Measurements from ENCODE around the gene LHB.
"Not testable (repeated sequence)": the region's sequence is repeated elsewhere in the genome, so short reads cannot be mapped to it uniquely, and the experiment has no call there.

DNA sequence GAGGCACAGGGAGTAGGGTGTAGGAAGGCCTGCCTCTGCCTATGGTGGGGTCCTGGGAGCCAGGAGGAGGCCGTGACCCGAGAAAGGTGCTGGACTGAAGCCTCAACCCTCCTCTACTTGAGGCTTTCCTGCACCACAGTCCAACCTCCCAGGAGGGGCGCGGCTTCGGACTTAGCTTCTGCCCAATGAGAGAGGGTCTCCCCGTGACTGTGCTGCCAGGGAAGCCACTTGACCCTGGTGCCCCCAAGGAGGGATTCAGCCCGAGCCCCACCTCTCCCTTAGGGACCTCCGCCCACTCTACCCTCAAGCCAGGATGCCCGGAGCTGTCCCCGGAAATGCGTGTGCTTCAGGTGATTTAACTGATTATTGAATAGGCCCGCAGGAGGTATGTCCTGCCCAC, 32.1 kb upstream of the LHB start, which contains the start of gene CGB8:
- TF ChIP-seq, protein P1, sequence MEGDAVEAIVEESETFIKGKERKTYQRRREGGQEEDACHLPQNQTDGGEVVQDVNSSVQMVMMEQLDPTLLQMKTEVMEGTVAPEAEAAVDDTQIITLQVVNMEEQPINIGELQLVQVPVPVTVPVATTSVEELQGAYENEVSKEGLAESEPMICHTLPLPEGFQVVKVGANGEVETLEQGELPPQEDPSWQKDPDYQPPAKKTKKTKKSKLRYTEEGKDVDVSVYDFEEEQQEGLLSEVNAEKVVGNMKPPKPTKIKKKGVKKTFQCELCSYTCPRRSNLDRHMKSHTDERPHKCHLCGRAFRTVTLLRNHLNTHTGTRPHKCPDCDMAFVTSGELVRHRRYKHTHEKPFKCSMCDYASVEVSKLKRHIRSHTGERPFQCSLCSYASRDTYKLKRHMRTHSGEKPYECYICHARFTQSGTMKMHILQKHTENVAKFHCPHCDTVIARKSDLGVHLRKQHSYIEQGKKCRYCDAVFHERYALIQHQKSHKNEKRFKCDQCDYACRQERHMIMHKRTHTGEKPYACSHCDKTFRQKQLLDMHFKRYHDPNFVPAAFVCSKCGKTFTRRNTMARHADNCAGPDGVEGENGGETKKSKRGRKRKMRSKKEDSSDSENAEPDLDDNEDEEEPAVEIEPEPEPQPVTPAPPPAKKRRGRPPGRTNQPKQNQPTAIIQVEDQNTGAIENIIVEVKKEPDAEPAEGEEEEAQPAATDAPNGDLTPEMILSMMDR (conservative IDR thresholded peaks at IDR 0.05): not testable (repeated sequence)
- not testable (repeated sequence) for TF ChIP-seq EZH2 (IDR thresholded peaks at IDR 0.05; ENCODE audit: low read depth)

Measured in PC-9 (cell line).